Esophagus mucosa (tissue), 1 donor: ENCODE data around the gene E2F2. TPM values are rescaled to one million over a fixed set of nuclear protein-coding genes. Genes with fewer than 3 reads are reported as not detected.

ENCODE experiments used
- total RNA-seq: library from RNA; stranded (reverse); gene quantifications from one replicate; pipeline ENCODE4 v1.2.4, GENCODE V29; 2023
- donor health status: DM: yes; HTN: yes; CAD: no.

Gene E2F2
- total RNA-seq, 1 donor from 2014 or later = 13.9 TPM

Other genes with a start within 250 kb of the E2F2 start
- gene HNRNPR, start 186.9 kb downstream of the E2F2 start, total RNA-seq = 96.2 TPM
- 23.7 TPM for gene ZNF436, start 161.4 kb downstream of the E2F2 start, total RNA-seq
- gene TCEA3, start 106.5 kb downstream of the E2F2 start, total RNA-seq = 25.6 TPM
- gene ASAP3, start 47.1 kb downstream of the E2F2 start, total RNA-seq = 31.5 TPM
- gene ID3, start 28.3 kb upstream of the E2F2 start, total RNA-seq = 25.7 TPM
- gene RPL11, start 160.6 kb upstream of the E2F2 start, total RNA-seq = 1,140 TPM
- gene ELOA, start 212.2 kb upstream of the E2F2 start, total RNA-seq = 35.1 TPM
- gene PITHD1, start 247.2 kb upstream of the E2F2 start, total RNA-seq = 63.8 TPM